ENCODE data around the gene NOL9. TPM values are rescaled to one million over a fixed set of nuclear protein-coding genes. Genes with fewer than 3 reads are reported as not detected.

Gene NOL9
- total and polyA plus RNA-seq, 2 of the 13 experiments (the other 11 are each of a cell fraction or from before 2014, with no cell fraction given): 18.0 to 24.7 TPM

DNA sequence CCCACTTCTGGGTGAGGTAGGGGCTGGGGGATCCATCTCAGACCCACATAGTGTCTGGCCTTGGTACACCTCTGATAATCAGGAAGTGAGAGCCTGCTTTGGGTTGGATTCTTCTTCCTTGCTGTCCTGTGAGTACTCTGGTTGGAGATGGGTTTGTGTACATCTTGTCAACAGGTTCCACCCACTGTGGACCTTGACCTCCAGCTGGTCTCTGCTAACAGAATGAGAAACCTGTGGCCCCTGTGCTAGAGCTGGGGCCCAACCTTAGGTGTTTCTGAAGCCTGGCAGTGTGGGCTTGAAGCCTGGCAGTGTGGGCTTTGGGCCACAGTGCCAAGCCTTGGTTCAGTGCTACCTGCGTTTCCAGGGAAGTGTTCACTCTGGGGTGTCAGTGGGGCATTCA is 28.1 kb upstream of the NOL9 start (continued):
- TF ChIP-seq, protein P1, sequence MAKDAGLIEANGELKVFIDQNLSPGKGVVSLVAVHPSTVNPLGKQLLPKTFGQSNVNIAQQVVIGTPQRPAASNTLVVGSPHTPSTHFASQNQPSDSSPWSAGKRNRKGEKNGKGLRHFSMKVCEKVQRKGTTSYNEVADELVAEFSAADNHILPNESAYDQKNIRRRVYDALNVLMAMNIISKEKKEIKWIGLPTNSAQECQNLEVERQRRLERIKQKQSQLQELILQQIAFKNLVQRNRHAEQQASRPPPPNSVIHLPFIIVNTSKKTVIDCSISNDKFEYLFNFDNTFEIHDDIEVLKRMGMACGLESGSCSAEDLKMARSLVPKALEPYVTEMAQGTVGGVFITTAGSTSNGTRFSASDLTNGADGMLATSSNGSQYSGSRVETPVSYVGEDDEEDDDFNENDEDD (CRISPR knock-in tag; IDR thresholded peaks at IDR 0.05; ENCODE audit: borderline replicate concordance): no peak
- no peak for TF ChIP-seq IKZF4 (CRISPR knock-in tag; IDR thresholded peaks at IDR 0.05; ENCODE audit: borderline replicate concordance, low read depth, not compliant biosample characterization)
- TF ChIP-seq DR1 (CRISPR knock-in tag; IDR thresholded peaks at IDR 0.05): no peak
- no peak for TF ChIP-seq SRSF1 (optimal IDR thresholded peaks at IDR 0.05; ENCODE audit: low read depth, low read length)
- no peak; the same call in 1 of the 2 replicates for TF ChIP-seq ZBTB21 (CRISPR knock-in tag; IDR thresholded peaks at IDR 0.05)
- peak; percentile 77; the same call in 1 of the 2 replicates for TF ChIP-seq KAT7 (CRISPR knock-in tag; IDR thresholded peaks at IDR 0.05; ENCODE audit: borderline replicate concordance)
- no peak for TF ChIP-seq NFYC (CRISPR knock-in tag; IDR thresholded peaks at IDR 0.05)
- no peak for TF ChIP-seq ZNF503 (CRISPR knock-in tag; IDR thresholded peaks at IDR 0.05)
- no peak for TF ChIP-seq NFYB (CRISPR knock-in tag; IDR thresholded peaks at IDR 0.05)
- no peak for TF ChIP-seq ZNF768 (CRISPR knock-in tag; IDR thresholded peaks at IDR 0.05)
- TF ChIP-seq TCF7 (IDR thresholded peaks at IDR 0.05; ENCODE audit: low read depth): no peak
- TF ChIP-seq ZNF12 (CRISPR knock-in tag; IDR thresholded peaks at IDR 0.05): peak; percentile 48; the same call in 1 of the 2 replicates
- TF ChIP-seq ZSCAN12 (CRISPR knock-in tag; IDR thresholded peaks at IDR 0.05): no peak
- no peak for TF ChIP-seq MYNN (CRISPR knock-in tag; IDR thresholded peaks at IDR 0.05; ENCODE audit: low read depth)
- TF ChIP-seq CCAR2 (optimal IDR thresholded peaks at IDR 0.05; ENCODE audit: low read depth, low read length): no peak
- 0 out of 2 replicates have a peak, but pooled peaks have one; percentile 58 for TF ChIP-seq MIER2 (CRISPR knock-in tag; IDR thresholded peaks at IDR 0.05)
- peak; percentile 50 for TF ChIP-seq ZNF687 (CRISPR knock-in tag; IDR thresholded peaks at IDR 0.05)
- TF ChIP-seq SOX5 (CRISPR knock-in tag; IDR thresholded peaks at IDR 0.05; ENCODE audit: borderline replicate concordance): peak; percentile 75; the same call in 1 of the 2 replicates
- TF ChIP-seq SALL1 (CRISPR knock-in tag; IDR thresholded peaks at IDR 0.05): peak; percentile 88
- peak; percentile 74 for TF ChIP-seq FOXP1 (IDR thresholded peaks at IDR 0.05)
- TF ChIP-seq FOXP1 (CRISPR knock-in tag; IDR thresholded peaks at IDR 0.05): peak; percentile 95
- 0 out of 2 replicates have a peak, but pooled peaks have one; percentile 11 for TF ChIP-seq ZC3H13 (CRISPR knock-in tag; IDR thresholded peaks at IDR 0.05)
